GM18499 (cell line): ENCODE measurements around the gene RAB6B.
"Not testable (repeated sequence)": the region's sequence is repeated elsewhere in the genome, so short reads cannot be mapped to it uniquely, and the experiment has no call there.

Source experiments
- ATAC-seq: cut with Tn5 transposase; IDR thresholded peaks from one replicate; pipeline ENCODE4 v1.9.1; 2021; ENCODE audit warnings: moderate number of reproducible peaks; ENCODE audit not compliant: insufficient read depth, unreplicated experiment

Gene RAB6B

GRCh38 chr3:133780756-133781155, 114.9 kb downstream of the RAB6B start:
- not testable (repeated sequence) for ATAC-seq

DNA sequence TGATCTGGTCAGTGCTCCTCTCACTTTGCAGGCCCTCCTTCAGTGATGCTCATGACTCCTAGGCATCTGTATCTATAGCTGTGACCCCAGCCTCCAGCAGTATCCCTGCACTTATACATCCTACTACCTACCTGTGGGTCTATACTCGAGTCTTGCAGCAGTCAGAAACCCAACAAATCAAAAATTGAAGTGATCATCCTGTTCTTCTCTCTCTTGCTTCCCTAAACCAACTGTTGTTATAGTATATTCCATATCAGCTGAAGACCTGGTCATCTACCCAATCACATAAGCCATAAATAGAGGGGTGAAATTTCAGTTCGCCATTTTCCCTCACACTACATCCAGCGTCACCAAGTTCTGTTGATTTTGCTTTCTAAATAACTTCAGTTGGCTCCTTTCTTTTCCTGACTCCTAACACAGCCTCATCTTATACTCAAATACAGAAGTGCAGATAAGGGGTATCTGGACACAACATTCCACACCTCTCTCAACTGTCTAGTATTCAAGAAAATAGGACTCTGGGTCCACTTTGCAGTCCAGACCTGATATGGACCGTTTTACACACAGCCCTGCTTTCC, 116.0 kb downstream of the RAB6B start:
- ATAC-seq: no peak

DNA sequence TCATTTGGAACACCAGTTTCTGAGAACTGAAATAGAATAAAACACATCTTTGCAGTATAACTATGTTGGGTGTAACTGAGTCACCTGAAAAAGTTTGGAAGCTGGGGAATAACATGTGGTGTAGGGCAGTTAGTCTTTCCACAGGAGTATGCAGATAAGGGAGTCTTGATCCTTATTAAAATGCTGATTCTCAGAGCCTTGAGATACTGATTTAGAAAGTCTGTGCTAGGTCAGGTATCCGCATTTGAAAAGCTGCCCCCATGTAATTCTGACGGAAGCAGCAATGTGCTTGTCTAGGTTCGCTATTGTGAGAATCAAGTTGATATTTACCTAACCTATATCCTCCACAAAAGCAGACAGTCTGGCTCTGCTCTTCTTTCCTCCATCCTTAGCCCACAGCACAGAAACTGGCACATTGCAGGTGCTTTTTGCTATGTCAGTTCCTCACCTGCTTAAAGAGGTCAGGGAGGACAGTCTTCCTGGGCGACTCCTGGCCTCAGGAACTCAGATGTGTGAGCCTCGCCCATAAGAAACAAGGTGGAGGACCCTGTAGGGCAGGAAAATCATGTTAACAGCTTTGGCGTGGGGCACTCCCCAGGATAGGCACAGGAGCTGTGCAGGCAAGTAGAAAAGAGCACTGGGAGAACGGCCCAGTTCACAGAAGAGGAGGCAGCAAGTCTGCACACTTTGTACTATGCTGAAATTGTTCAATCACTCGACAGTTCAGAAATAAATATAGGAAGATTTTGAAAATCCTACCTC, 117.7 kb downstream of the RAB6B start:
- no peak for ATAC-seq

- ATAC-seq: no peak
These were observed 118.8 kb downstream of the RAB6B start for GRCh38 chr3:133776794-133777438.

DNA sequence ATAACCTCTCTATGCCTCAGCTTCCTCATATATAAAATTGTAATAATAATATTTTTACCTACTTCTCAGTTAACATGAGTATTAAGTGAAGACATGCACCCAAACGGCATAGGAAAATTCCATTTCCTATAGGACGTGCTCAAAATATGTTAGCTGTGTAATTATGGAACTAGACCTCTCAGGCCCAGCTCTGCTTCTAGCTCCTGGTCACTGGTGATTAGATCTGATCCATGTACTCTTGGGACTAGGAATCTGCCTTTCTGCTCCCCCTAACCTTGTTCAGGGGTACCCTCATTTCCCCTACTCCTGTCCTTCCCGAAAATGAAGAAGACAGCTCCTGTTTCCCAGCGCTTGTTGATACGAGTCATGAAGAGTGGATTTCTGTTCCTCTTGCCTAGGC, 119.8 kb downstream of the RAB6B start:
- no peak for ATAC-seq

DNA sequence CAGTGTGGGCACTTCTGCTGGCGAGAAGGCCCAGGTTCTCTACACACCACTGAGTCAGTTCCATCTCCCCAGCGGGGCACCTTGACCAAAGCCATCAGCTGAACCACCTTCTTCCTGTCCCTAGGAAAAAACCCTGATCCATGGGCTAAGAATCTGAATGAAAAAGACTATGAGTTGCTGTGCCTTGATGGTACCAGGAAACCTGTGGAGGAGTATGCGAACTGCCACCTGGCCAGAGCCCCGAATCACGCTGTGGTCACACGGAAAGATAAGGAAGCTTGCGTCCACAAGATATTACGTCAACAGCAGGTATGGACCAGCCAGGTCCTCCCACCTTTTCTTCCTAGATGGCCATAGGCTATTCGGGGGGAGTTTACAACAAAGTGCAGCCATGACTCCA, 120.4 kb downstream of the RAB6B start:
- no peak for ATAC-seq
